Central memory CD8-positive, alpha-beta T cell (primary cell): ENCODE measurements around the gene DNAAF3.
"Not testable (repeated sequence)": the region's sequence is repeated elsewhere in the genome, so short reads cannot be mapped to it uniquely, and the experiment has no call there.

ENCODE experiments used
- ATAC-seq: fragments of 150-1000 bp; cut with Tn5 transposase; replicated peaks from 2 replicates; pipeline ENCODE4 v1.10.0; 2022; ENCODE audit warnings: mild to moderate bottlenecking, moderate FRiP score, moderate number of reproducible peaks; ENCODE audit not compliant: poor library complexity, severe bottlenecking; ENCODE audit errors: extremely low read depth
- DNase-seq, 2 donors: peaks; one replicate each; pipeline ENCODE4 v3.0.0; 2021; ENCODE audit warnings: low spot score in 2 of 2
- H3K27ac Mint-ChIP-seq: one replicate; pipeline ENCODE4 v1.8.0; 2022; ENCODE audit warnings: low read depth, mild to moderate bottlenecking, moderate library complexity, mixed read lengths
- H3K27me3 Mint-ChIP-seq: one replicate; pipeline ENCODE4 v1.8.0; 2022; ENCODE audit warnings: mixed read lengths
- H3K36me3 Mint-ChIP-seq: one replicate; pipeline ENCODE4 v1.8.0; 2022; ENCODE audit warnings: mild to moderate bottlenecking, moderate library complexity, mixed read lengths; ENCODE audit not compliant: insufficient read depth
- H3K4me1 Mint-ChIP-seq: one replicate; pipeline ENCODE4 v1.8.0; 2022; ENCODE audit warnings: mixed read lengths
- H3K4me3 Mint-ChIP-seq: one replicate; pipeline ENCODE4 v1.8.0; 2022; ENCODE audit warnings: mild to moderate bottlenecking, moderate library complexity, mixed read lengths
- H3K9me3 Mint-ChIP-seq: one replicate; pipeline ENCODE4 v1.8.0; 2022; ENCODE audit warnings: mixed read lengths

Gene DNAAF3

GRCh38 chr19:55173186-55173713 is 6.8 kb upstream of the DNAAF3 start:
- ATAC-seq (no peak), DNase-seq (no peak)
- H3K27ac Mint-ChIP-seq: peak overlapping the region; percentile 80
- peaks cover 22% of the 10 kb centered on the region for H3K4me1 Mint-ChIP-seq
- peaks cover 7% of the 10 kb centered on the region for H3K36me3 Mint-ChIP-seq
- H3K4me3 Mint-ChIP-seq: peak overlapping the region; percentile 63
- no peaks in the 10 kb centered on the region for H3K9me3 Mint-ChIP-seq
- peaks cover 95% of the 10 kb centered on the region for H3K27me3 Mint-ChIP-seq

GRCh38 chr19:55172741-55173140 is 6.3 kb upstream of the DNAAF3 start:
- Mint-ChIP-seq H3K27me3 (peaks cover 95% of the 10 kb centered on the region), H3K4me1 (peaks cover 22% of the 10 kb centered on the region), H3K36me3 (peaks cover 3% of the 10 kb centered on the region), H3K4me3 (peak overlapping the region; percentile 63), H3K27ac (peak overlapping the region; percentile 80), H3K9me3 (no peaks in the 10 kb centered on the region)
- no peak for DNase-seq
- ATAC-seq: no peak

- not testable (repeated sequence) for DNase-seq, ATAC-seq, H3K9me3 Mint-ChIP-seq, H3K27ac Mint-ChIP-seq, H3K36me3 Mint-ChIP-seq
- H3K4me3 Mint-ChIP-seq: peak overlapping the region; percentile 63
- peaks cover 22% of the 10 kb centered on the region for H3K4me1 Mint-ChIP-seq
- peaks cover 95% of the 10 kb centered on the region for H3K27me3 Mint-ChIP-seq
Measured at GRCh38 chr19:55172318-55172717, 5.9 kb upstream of the DNAAF3 start.

GRCh38 chr19:55171440-55171839 is 5.0 kb upstream of the DNAAF3 start:
- no peak for ATAC-seq
- H3K27me3 Mint-ChIP-seq: peaks cover 95% of the 10 kb centered on the region
- peaks cover 6% of the 10 kb centered on the region for H3K36me3 Mint-ChIP-seq
- H3K4me1 Mint-ChIP-seq: peaks cover 30% of the 10 kb centered on the region
- peak overlapping the region; percentile 9 for H3K4me3 Mint-ChIP-seq
- H3K9me3 Mint-ChIP-seq: no peaks in the 10 kb centered on the region
- H3K27ac Mint-ChIP-seq: peak overlapping the region; percentile 42
- DNase-seq: no peak

GRCh38 chr19:55169136-55169535 is 2.7 kb upstream of the DNAAF3 start:
- Mint-ChIP-seq H3K36me3 (peaks cover 9% of the 10 kb centered on the region), H3K4me1 (peaks cover 28% of the 10 kb centered on the region), H3K27me3 (peaks cover 95% of the 10 kb centered on the region), H3K27ac (no peak overlapping the region), H3K9me3 (no peaks in the 10 kb centered on the region), H3K4me3 (no peak overlapping the region)
- no peak for DNase-seq
- ATAC-seq: no peak

DNA sequence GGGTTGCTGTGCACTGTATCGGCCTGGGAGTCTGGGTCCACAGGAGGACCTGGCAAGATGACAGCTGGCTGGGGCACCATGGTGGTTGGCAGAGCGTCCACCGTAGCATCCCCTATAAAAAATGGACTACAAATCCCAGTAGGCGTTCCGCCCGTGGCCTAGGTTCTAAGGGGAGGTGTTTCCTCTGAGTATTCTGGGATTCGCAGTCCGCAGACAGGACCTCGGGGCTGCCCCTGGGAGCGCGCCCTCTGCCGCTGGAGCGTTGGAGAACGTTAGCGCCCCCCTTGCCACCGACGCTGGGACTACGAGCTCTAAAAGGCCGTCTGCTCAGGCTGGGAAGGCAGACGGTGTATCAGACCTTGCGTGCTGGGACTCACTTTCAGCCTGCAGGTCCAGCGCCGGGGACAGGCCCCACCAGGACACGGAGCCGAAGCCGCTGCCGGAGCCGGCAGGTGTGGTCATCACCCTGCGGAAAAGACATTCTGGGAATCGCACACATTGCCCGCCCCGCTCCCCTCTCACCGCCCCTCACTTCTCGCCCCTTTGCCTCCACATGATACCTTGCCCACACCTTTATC is 372 bp downstream of the DNAAF3 start:
- DNase-seq (no peak), ATAC-seq (peak; percentile 52)
- H3K4me1 Mint-ChIP-seq: peaks cover 11% of the 10 kb centered on the region
- peaks cover 73% of the 10 kb centered on the region for H3K27me3 Mint-ChIP-seq
- no peaks in the 10 kb centered on the region for H3K9me3 Mint-ChIP-seq
- peak overlapping the region; percentile 10 for H3K4me3 Mint-ChIP-seq
- H3K27ac Mint-ChIP-seq: peak overlapping the region; percentile 58
- peaks cover 8% of the 10 kb centered on the region for H3K36me3 Mint-ChIP-seq

DNA sequence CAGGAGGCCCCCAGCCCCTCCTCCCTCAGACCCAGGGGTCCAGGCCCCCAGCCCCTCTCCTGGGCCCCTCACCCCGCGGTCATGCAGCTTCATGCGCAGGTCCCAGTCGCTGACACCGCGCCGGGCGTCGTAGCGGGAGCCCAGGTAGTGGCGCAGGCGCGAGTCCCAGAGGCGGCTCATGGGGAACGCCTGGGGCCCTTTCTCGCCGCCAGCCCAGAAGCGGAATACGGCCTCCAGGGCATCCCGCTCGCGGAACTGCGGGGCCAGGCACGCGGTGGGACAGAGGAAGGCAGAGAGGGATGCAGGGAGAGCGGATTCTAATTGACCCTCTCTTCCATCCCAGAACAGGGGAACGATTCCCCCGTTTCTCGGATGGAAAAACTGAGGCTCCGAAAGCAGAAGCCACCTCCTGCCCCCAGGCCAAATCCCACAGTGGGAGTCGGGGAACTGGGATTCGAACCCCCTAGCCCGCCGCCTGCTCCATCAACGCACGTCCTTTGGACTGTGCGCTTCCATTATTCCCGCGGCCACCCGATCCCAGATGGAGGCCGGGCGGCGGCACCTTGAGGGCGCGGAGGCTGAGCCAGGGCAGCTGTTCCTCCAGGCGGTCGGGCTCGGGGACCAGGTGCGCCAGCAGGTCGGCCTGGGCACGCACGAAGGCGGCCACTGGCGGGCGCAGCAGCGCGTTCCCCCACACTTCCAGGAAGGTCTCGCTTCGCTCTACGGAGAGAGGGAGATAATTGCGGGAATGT is 4.7 kb downstream of the DNAAF3 start:
- Mint-ChIP-seq H3K27me3 (peaks cover 77% of the 10 kb centered on the region), H3K4me3 (no peak overlapping the region)

GRCh38 chr19:55160986-55161365 is 5.4 kb downstream of the DNAAF3 start:
- DNase-seq (no peak), ATAC-seq (no peak)
- Mint-ChIP-seq H3K4me1 (peaks cover 14% of the 10 kb centered on the region), H3K9me3 (no peaks in the 10 kb centered on the region), H3K27ac (no peak overlapping the region), H3K4me3 (no peak overlapping the region), H3K36me3 (peaks cover 7% of the 10 kb centered on the region), H3K27me3 (peaks cover 77% of the 10 kb centered on the region)

More for the DNA sequence above, 4.7 kb downstream of the DNAAF3 start:
- H3K36me3 Mint-ChIP-seq: peaks cover 7% of the 10 kb centered on the region
- no peak overlapping the region for H3K27ac Mint-ChIP-seq
- DNase-seq (no peak), ATAC-seq (no peak)
- peaks cover 19% of the 10 kb centered on the region for H3K4me1 Mint-ChIP-seq
- H3K9me3 Mint-ChIP-seq: no peaks in the 10 kb centered on the region

DNA sequence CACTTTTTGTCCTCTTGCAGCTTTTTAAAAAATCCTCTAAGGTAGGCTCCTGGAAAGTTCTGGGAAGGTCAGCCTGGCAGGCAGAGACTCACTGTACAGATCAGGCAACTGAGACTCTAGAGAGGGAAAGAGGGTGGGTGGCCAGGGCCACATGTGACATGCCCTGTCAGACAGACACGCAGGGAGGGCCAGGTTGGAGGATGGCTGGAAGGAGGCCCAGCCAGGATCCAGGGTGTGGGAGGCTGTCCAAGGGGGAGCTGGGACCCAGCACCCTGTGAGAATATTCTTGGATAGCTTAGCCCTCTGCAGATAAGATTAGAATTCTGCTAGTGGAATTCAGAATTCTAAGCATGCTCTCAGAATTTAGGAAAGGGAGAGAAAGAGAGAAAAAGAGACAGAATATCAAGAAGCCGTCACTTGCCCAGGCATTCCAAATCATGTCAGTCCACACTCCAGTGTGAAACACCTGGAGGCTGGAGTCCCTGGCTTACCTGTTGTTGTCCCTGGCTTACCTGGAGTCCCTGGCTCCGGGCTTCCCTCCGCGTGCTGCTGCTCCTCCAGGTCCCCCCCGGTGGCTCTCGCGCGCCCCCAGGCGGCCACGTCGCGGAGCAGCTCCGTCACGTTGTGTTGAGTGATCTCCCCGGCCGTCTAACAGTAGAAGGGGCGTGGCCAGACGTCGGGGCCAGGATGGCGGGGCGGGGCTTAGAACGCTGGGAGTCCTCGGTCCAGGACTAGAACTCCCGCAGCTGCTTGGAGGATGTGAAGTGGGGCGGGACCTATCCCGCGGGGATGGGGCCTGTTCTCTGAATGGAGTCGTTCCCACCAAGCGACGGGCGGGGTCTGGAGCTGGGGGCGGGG is 6.1 kb downstream of the DNAAF3 start:
- H3K27ac Mint-ChIP-seq: peak overlapping the region; percentile 74
- peak; percentile 69 to 78 for DNase-seq

DNA sequence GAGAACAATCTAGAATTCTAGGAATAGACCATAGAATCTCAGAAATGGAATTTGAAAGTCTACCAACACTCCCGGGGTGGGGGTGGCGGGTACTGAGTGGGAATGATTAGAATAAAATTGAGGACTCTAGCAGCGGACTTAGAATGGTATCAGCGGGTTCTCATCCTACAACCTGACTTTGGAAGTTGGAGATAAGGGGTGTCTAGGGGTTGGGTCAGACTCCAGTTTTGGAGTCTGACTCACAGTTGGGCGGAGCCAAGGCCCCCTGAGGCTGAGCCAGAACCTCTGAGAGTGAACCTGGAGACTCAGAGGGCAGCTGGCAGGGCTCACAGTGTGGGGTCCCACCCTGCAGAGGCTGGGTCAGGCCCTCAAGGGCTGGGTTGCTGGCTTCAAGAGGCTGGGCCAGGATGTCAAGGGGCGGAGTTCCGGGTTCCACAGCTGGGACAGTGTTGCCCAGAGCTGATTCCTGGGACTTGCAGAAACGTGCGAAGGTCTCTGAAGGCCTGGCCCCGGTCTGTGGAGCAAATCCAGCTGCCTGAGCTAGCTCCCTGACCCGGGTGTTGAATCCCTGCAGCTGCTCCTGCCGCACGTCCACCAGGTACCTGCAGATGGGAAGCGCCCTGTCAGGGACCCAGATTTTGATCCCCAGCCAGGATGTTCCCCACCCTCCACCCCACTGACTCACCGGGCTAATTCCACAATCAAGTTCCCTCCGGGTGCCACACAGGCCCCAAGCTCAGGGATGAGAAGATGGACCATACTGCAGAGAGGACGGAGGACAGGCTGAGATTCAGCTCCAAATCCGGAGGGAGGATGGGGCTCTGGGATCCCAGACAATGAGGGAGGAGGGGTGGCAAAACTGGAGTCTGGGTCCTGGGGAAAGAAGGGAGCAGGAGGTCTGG is 7.3 kb downstream of the DNAAF3 start:
- Mint-ChIP-seq H3K4me3 (no peak overlapping the region), H3K9me3 (peaks cover 4% of the 10 kb centered on the region), H3K27me3 (peaks cover 60% of the 10 kb centered on the region), H3K36me3 (peaks cover 3% of the 10 kb centered on the region), H3K4me1 (peaks cover 19% of the 10 kb centered on the region), H3K27ac (no peak overlapping the region)
- ATAC-seq (no peak), DNase-seq (no peak)

More for the DNA sequence above, 6.1 kb downstream of the DNAAF3 start:
- H3K27me3 Mint-ChIP-seq: peaks cover 71% of the 10 kb centered on the region
- no peaks in the 10 kb centered on the region for H3K9me3 Mint-ChIP-seq
- ATAC-seq: peak; percentile 90
- peaks cover 14% of the 10 kb centered on the region for H3K4me1 Mint-ChIP-seq
- no peak overlapping the region for H3K4me3 Mint-ChIP-seq
- peaks cover 7% of the 10 kb centered on the region for H3K36me3 Mint-ChIP-seq

GRCh38 chr19:55158423-55158822 is 8.0 kb downstream of the DNAAF3 start:
- H3K4me3 Mint-ChIP-seq: no peak overlapping the region

More at GRCh38 chr19:55158423-55158822, 8.0 kb downstream of the DNAAF3 start:
- Mint-ChIP-seq H3K9me3 (peaks cover 10% of the 10 kb centered on the region), H3K27me3 (peaks cover 53% of the 10 kb centered on the region), H3K4me1 (peaks cover 26% of the 10 kb centered on the region), H3K36me3 (peaks cover 3% of the 10 kb centered on the region), H3K27ac (no peak overlapping the region)
- DNase-seq (no peak), ATAC-seq (no peak)
